ENCODE results near the gene HOXC10. TPM values are rescaled to one million over a fixed set of nuclear protein-coding genes. Genes with fewer than 3 reads are reported as not detected.

The HOXC10 gene
- total and polyA plus RNA-seq, 3 donors from 2014 or later, result 1.4 to 4.3 (median 2.6) TPM

DNA sequence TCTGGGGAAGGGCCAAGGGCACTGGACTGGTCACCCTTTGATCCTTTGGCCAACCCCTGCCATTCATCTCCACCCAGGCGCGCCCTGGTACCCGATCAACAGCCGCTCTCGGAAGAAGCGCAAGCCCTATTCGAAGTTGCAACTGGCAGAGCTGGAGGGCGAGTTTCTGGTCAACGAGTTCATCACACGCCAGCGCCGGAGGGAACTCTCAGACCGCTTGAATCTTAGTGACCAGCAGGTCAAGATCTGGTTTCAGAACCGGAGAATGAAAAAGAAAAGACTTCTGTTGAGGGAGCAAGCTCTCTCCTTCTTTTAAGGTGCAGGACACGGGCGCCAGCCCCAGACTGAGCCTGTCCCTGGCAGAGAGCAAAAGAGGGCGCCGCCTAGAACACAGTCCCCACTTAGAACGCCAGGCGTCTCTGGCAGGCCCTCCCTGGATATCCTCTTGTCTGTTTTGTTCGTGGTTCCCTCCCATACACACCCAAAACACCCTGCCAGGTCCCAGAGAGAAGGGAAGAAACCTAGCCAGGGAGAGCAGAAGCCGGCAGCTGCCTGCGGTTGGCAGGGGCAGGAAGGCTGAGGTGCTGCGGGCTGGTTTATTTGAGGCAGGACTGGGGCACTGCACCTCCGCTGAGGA lies 28.6 kb upstream of the HOXC10 start:
- no peaks in the 10 kb centered on the region for H3K27me3 ChIP-seq
- peaks cover 6% of the 10 kb centered on the region for H3K4me1 ChIP-seq
- WGBS, 2 donors, result 11 to 20% methylated on average over 25 of the region's 25 CpGs
- H3K9me3 ChIP-seq, result no peaks in the 10 kb centered on the region
- H3K27ac ChIP-seq, result no peak overlapping the region
- intact Hi-C loops (cut with DNase I; ENCODE audit: low total_unique reads), result no loop called here
- no peak overlapping the region for H3K4me3 ChIP-seq
- no peaks in the 10 kb centered on the region for H3K36me3 ChIP-seq (ENCODE audit: low read depth, missing control alignments)
- TF ChIP-seq, protein P1, sequence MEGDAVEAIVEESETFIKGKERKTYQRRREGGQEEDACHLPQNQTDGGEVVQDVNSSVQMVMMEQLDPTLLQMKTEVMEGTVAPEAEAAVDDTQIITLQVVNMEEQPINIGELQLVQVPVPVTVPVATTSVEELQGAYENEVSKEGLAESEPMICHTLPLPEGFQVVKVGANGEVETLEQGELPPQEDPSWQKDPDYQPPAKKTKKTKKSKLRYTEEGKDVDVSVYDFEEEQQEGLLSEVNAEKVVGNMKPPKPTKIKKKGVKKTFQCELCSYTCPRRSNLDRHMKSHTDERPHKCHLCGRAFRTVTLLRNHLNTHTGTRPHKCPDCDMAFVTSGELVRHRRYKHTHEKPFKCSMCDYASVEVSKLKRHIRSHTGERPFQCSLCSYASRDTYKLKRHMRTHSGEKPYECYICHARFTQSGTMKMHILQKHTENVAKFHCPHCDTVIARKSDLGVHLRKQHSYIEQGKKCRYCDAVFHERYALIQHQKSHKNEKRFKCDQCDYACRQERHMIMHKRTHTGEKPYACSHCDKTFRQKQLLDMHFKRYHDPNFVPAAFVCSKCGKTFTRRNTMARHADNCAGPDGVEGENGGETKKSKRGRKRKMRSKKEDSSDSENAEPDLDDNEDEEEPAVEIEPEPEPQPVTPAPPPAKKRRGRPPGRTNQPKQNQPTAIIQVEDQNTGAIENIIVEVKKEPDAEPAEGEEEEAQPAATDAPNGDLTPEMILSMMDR (IDR thresholded peaks at IDR 0.05), result no peak
- TF ChIP-seq POLR2A (IDR thresholded peaks at IDR 0.05), result no peak
- DNase-seq, result no peak

DNA sequence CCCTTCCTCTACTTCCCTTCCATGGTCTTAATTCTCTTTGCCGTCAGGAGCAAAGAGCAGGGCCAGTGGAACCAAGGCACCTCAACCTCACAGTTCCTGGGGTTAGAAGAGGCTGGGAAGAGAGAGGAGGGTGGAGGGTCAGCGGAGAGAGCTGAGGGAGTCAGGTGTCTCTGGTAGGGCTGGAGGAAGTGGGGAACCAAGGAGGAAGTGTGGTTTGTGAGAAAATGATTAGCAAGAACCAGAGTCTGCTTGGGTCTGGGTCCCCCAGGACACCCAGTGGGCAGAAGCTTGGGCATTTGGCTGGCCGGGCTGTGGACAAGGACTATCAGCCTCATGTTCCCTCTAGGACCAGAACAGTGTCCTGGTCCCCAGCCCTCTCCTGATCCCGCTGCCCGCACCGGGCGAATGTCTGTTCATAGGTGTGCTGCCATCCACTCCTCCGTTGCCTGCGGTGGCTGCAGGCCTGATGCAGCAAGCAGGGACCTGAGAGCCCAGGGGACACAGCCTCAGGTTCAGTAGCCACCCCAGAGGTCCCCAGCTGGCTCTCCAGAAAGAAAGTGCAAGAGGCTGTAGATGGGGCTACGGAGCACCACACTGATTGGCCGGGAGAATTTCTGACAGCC lies 27.9 kb upstream of the HOXC10 start:
- intact Hi-C loops (cut with DNase I; ENCODE audit: low total_unique reads), result no loop called here
- Histone ChIP-seq H3K4me1 (no peaks in the 10 kb centered on the region), H3K4me3 (no peak overlapping the region), H3K27me3 (peaks cover 3% of the 10 kb centered on the region), H3K27ac (no peak overlapping the region), H3K9me3 (no peaks in the 10 kb centered on the region), H3K36me3 (ENCODE audit: low read depth, missing control alignments) (no peaks in the 10 kb centered on the region)
- WGBS, 2 donors, result 48 to 52% methylated on average over 3 to 9 of the region's 11 CpGs
- no peak for DNase-seq
- TF ChIP-seq, protein P1 (IDR thresholded peaks at IDR 0.05), result no peak
- no peak for TF ChIP-seq POLR2A (IDR thresholded peaks at IDR 0.05)

DNA sequence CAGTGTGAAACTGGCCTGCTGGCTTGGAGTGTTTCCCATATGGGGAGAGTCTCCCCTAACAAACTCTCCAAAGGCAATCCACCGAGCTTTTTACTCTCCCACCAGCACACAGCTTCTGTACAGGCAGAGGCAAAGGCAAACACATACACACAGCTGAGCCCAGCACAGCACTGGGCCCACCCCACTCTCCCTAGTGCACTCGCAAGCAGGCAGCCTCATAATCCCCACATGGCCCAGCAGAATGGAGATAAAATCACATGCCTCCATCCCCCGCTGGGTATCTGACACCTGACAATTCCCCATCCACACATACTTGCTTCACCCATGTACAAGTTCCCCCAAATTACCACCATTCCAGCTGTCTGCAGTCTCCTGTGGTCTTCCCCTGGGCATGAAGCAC lies 26.8 kb upstream of the HOXC10 start:
- no peak for TF ChIP-seq POLR2A (IDR thresholded peaks at IDR 0.05)
- TF ChIP-seq, protein P1 (IDR thresholded peaks at IDR 0.05), result no peak
- no peaks in the 10 kb centered on the region for H3K36me3 ChIP-seq (ENCODE audit: low read depth, missing control alignments)
- intact Hi-C loops (cut with DNase I; ENCODE audit: low total_unique reads), result no loop called here
- no peaks in the 10 kb centered on the region for H3K9me3 ChIP-seq
- H3K4me1 ChIP-seq, result no peaks in the 10 kb centered on the region
- 44 to 58% methylated on average over 3 of the region's 3 CpGs for WGBS, 2 donors
- H3K27me3 ChIP-seq, result peaks cover 3% of the 10 kb centered on the region
- H3K4me3 ChIP-seq, result no peak overlapping the region
- no peak for DNase-seq
- H3K27ac ChIP-seq, result no peak overlapping the region

DNA sequence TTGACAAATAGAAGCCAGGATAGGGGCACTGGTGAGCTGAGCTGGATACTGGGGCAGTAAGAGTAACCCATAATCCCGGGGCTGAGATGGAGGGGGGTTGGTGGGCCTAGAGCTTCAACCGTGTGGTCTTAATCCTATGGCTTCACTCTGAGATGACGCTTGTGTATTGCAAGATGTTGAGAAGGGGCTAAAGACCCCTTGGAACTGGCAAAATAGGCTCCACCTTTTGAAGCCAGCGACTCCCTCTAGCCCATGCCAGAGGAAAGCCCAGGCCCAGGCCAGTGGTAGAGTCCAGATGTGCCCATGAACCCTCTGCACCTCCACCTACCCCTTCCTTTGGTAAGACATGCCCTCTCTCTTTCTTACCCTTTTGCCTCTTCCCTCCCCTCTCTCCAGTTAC lies 25.6 kb upstream of the HOXC10 start:
- no peak overlapping the region for H3K4me3 ChIP-seq
- no peaks in the 10 kb centered on the region for H3K9me3 ChIP-seq
- H3K27ac ChIP-seq, result no peak overlapping the region
- peaks cover 3% of the 10 kb centered on the region for H3K27me3 ChIP-seq
- DNase-seq, result no peak
- H3K4me1 ChIP-seq, result no peaks in the 10 kb centered on the region
- intact Hi-C loops (cut with DNase I; ENCODE audit: low total_unique reads), result no loop called here
- TF ChIP-seq, protein P1 (IDR thresholded peaks at IDR 0.05), result no peak
- TF ChIP-seq POLR2A (IDR thresholded peaks at IDR 0.05), result no peak
- WGBS, 2 donors, result 21 to 30% methylated on average over 4 of the region's 4 CpGs
- no peaks in the 10 kb centered on the region for H3K36me3 ChIP-seq (ENCODE audit: low read depth, missing control alignments)
